Measurements from ENCODE around the gene BCL10. TPM values are rescaled to one million over a fixed set of nuclear protein-coding genes. Genes with fewer than 3 reads are reported as not detected.
"Not testable (repeated sequence)": the region's sequence is repeated elsewhere in the genome, so short reads cannot be mapped to it uniquely, and the experiment has no call there.

BCL10 gene
- total RNA-seq, 1 donor from 2014 or later, result 34.9 TPM

DNA sequence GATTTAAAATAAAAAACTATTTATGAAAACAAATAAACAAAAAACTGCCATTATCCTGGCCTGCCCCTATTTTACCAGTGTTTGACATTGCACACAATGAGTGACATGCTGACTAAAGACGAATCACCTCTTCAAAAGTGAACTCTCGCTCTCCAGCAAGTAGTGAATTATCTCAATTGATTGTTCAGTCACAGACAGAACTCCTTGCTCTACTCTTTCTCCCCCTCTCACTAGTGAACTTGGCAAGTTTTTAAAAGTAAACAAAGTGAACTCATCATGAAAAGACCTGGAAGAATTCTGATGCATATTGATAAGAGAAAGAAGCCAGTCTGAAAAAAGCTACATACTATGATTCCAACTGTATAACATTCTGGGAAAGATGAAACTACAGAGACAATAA, 12.3 kb downstream of the BCL10 start:
- DNase-seq (ENCODE audit: low spot score), result no peak

- no peak for DNase-seq (ENCODE audit: low spot score)
Measured at GRCh38 chr1:85262985-85263384, 13.4 kb downstream of the BCL10 start.

DNA sequence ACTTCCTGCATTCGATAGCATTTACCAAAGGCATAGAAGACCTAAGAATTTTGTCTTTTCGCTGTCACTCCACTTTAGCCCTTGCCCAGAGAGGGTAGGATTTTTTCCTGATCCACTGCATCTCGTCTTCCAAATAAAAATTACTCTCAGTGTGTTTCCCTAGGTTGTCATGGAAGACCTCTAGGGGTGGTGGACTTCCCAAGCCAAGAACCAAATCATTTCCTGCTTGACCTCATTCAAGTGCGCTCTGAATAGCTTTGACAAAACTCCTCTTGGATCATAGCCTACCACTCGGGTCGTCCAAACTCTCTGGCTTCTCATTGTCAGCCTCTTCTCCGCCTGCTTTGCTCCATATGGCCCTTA, 16.5 kb downstream of the BCL10 start:
- no peak for DNase-seq (ENCODE audit: low spot score)

DNA sequence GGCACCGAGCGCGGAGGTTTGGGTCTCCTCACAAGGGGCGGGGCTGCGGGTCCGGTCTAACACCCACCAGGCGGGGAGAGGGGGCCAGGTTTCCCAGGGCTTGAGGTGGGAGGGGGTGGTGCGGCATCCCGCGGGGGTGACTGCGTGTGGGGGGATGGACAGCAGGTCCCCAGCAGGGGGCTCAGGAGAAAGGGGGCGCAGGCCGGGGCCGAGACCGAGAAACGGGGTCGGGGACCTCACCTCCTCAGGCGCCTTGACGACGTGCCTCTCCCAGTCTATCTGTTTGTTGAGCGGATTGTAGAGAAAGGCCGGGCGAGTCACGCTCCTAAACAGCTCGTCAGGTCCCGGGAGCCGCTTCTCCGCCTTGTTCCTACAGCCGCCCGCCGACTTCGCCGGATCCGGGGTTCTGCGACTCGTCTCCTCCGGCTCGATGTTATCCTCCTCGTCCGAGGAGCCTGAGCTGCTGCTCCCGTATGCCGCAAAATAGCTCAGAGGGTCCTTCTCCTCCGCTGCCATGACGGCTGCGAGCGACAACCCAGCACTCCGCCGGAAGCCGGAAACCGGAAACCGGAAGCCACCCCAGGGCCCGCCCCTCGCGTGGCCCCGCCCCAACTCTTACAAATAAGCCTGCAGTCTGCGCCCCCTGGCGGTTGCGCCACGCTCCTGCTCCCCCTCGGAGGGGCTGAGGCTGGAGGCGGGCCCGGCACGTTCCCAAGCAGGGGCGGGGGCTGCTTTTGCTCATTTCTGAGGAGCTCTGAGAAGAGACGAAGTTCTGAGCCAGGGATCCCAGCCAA, 17.1 kb downstream of the BCL10 start, which contains the start of gene C1orf52:
Gene C1orf52, minus strand, starts transcription at position 545 of the 794 bp plus-strand sequence. Its CDS starts 29 bp downstream, at position 516.
- DNase-seq (ENCODE audit: low spot score), result peak; percentile 95

DNA sequence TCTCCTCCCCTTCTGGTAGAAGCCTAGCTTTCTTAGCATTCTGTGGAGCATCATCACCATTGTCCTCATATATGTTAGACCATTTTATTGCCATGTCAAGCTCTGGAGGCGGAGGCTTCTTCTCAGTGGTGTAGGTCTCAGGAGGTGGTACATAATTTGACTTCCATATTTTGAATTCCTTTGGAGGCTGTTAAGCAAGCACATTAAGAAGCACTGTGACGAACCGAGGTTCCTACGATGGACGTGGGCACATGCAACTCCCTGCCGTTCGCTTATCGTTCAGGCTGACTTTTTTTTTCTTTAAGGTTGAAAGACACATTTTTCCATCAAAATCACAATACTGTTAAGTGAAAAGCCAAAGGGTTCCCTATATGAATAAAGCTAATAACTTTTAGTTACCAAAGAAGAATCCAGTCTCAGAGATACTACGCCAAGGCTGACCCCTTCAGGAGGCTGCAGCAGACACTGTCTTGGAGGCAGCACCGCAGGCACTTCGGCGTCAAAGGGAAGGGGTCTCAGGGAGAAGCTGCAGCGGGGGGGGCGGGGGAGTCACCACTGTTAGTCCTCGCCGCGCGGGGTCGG, 17.8 kb downstream of the BCL10 start:
- peak; percentile 45 for DNase-seq (ENCODE audit: low spot score)

DNA sequence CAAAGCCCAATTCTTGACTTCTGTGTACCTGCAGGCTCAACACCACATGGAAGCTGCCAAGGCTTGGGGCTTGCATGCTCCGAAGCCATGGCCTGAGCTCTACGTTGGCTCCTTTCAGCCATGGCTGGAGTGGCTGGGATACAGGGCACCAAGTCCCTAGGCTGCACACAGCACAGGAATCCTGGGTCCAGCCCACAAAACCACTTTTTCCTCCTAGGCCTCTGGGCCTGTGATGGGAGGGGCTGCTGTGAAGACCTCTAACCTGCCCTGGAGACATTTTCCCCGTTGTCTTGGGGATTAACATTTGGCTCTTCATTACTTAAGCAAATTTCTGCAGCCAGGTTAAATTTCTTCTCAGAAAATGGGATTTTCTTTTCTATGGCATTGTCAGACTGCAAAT, 27.4 kb downstream of the BCL10 start:
- DNase-seq (ENCODE audit: low spot score), result not testable (repeated sequence)

DNA sequence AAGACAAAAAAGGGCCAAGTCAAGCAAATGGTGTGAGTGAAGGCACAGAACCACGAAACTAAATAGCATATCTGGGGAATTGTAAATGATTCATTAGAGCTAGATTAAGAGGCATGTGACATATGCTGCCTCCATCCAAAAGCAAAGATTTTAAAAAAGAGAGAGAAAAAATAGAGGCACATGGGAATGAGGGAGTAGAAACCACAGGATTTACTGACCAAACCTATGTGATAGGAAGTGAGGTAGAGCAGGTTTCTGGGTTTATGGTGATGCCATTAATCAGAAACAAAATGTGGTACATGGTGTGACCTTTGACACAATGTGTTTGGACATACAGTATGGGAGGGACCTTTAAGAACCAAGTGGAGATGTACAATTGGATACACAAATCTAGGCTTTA, 30.5 kb downstream of the BCL10 start:
- DNase-seq (ENCODE audit: low spot score), result no peak

DNA sequence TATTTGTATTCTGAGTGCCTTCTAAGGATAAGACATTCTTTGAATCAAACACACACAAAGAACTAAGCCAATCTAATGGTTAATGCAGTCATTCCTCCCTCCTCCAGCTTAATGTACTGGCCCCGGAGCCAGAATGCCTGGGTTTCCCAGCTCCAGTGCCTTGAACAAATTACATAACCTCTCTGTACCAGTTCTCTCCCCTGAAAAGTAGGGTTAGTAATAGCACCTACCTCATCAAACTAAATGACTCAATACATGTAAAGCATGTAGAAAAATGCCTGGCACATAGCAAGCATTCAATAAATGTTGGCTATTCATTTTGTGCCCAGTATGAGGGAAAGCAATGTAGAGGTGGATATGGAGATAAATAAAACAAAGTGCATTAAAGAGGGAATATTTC, 31.0 kb downstream of the BCL10 start:
- DNase-seq (ENCODE audit: low spot score), result no peak

DNA sequence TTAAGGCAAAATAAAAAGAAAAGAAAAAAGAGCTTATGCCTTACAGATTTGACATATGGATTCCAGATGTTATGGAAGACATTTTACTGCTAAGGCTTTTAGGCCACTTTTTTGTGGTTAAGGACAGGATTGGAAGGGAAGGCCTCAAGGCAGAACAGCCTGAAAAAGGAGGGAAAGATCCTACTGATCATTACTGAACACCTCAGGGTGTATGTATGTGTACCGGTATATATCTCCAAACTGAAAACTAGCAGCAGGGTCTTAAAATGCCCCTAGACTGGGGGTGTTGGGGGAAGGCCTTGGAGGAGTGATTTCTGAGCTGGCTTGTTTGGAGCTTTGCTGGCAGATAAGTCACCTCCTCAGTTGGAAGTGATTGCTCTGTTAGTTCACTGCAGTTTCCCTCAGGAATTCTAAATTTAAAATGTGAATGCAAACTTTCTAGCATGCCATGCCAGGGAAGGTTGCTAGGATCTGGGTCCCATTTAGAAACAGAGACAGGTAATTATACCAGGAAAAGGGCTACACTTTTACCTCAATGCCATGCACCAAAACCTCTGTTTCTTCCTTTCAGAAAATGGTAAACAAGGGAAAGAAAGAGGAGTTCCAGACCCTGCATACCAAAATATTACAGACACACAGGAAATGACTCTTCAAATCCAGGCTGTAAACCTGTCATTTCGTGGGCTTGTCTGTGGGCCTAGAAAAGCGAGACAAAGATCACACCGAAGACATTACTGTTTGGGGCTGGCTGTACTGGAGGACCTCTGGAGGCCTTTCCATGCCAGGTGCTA, 32.0 kb downstream of the BCL10 start:
- no peak for DNase-seq (ENCODE audit: low spot score)

GRCh38 chr1:85243372-85243771, 33.1 kb downstream of the BCL10 start:
- DNase-seq (ENCODE audit: low spot score), result no peak

DNA sequence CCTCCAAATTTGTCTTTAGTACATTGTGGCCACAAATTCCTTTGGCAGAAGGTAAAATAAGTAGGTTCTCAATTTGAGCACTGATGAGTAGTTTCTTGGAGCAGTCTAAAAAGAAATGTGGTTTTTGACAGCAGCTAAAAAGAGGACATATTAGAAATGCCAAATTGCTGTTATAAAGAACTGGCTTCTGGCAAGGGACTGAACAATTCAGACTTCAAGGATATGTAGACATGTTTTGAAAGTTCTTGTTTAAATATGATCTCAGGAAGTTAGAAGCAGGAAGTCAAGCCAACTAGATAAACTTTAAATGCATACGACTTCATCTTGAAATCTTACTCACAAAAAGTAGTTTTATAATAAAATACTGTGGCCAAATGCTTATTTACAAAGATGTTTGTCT, 35.8 kb downstream of the BCL10 start:
- no peak for DNase-seq (ENCODE audit: low spot score)

DNA sequence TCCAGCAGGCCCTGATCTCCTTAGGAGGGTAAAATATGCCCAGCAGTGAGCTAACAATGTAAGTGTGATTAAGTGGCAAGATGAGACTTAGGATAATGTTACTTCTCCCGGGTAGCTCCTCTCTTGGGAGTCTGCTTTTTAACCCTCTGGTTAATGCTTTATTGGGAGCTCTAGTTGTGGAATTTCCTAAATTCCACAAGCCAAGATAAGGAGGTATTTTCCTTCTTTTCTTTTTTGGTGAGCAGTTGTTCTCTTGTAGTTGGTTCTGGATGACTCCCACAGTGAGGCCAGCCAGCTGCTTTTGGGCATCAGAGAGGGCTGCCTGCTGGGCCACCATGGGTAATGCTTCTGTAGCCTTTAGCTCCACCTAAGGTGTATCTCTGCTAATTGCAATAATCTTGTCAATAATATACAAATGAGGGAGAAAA, 36.2 kb downstream of the BCL10 start:
- no peak for DNase-seq (ENCODE audit: low spot score)

DNA sequence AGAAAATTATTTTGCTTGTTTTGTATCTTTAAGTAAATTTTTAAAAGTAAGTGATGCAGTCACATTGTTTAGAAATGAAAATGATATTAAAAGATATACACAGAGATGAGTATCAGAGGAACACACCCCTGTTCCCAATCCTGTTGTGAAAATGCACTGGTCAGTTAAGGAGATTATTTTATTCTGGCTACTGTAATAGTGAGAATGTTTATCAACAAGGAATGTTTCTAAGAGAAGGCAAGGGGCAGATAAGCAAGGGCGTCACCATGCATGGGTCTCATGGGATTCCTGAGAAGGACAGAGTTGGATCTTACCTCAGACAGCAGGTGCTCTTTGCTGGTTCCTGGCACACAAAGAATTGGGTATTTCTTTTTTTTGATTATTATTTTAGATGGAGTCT, 38.8 kb downstream of the BCL10 start:
- DNase-seq (ENCODE audit: low spot score), result no peak

GRCh38 chr1:85230305-85230977, 46.0 kb downstream of the BCL10 start:
- DNase-seq (ENCODE audit: low spot score), result no peak

DNA sequence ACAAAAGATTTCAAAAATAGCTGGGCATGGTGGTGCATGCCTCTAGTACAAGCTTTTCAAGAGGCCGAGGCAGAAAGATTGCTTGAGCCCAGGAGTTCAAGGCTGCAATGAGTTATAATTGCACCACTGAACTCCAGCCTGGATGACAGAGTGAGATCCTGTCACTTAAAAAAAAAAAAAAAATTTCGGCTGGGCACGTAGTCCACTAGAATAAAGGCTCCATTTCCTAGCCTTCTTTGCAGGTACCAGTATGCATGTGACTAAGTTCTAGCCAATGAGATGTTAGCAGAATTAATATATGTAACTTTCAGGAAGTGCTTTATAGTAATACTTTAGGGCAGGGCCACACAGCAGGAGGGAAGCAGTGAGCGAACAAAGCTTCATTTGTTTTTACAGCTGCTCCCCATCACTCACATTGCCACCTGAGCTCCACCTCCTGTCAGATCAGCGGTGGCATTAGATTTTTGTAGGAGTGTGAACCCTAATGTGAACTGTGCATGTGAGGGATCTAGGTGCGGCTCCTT, 46.8 kb downstream of the BCL10 start:
- DNase-seq (ENCODE audit: low spot score), result no peak

GRCh38 chr1:85228972-85229371, 47.5 kb downstream of the BCL10 start:
- DNase-seq (ENCODE audit: low spot score), result no peak

- no peak for DNase-seq (ENCODE audit: low spot score)
Measured at GRCh38 chr1:85225624-85226380, 50.6 kb downstream of the BCL10 start.

GRCh38 chr1:85224734-85225623, 51.5 kb downstream of the BCL10 start:
- peak; percentile 70 for DNase-seq (ENCODE audit: low spot score)

DNA sequence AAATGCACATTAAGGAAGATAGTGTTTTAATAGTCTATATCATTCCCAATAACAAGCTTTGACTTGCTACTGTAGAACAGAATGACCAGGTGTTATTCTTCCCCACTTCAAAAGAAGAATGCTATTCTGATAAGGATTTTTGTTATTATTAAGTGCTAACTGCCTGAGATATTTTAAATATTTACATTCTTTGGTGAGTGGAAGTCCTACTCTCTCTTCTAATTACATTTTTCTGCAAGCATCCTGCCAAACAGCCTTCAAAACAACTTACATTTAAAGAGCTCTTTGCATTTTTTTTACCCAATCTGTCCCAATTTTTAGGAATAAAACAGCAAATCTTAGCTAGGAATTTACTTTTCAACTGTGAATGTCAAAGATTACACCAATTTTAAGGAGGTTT, 52.1 kb downstream of the BCL10 start:
- DNase-seq (ENCODE audit: low spot score), result no peak

GRCh38 chr1:85223334-85223733, 53.1 kb downstream of the BCL10 start:
- no peak for DNase-seq (ENCODE audit: low spot score)

Measured in ureter (tissue), 1 donor.